Lower leg skin (tissue), 4 donors: ENCODE measurements around the gene WDR70. TPM values are rescaled to one million over a fixed set of nuclear protein-coding genes. Genes with fewer than 3 reads are reported as not detected.
"Not testable (repeated sequence)": the region's sequence is repeated elsewhere in the genome, so short reads cannot be mapped to it uniquely, and the experiment has no call there.

ENCODE experiments used
- DNase-seq, 2 donors: peaks; one replicate each; pipeline ENCODE4 v3.0.0-alpha.2; 2019; ENCODE audit warnings: low spot score in 2 of 2
- H3K4me3 ChIP-seq: fragments of 200-600 bp; sonication (generic); 2 replicates; pipeline ENCODE4 v1.5.1; 2017; ENCODE audit warnings: mild to moderate bottlenecking, low read depth; ENCODE audit not compliant: poor library complexity, severe bottlenecking
- POLR2A ChIP-seq, 2 donors: fragments of 450-650 bp; IDR thresholded peaks; one replicate each; pipeline ENCODE4 v1.6.1; 2016 to 2017; ENCODE audit warnings: antibody characterized with exemption in 2 of 2, mild to moderate bottlenecking in 1 of 2, moderate library complexity in 1 of 2
- WGBS, 2 donors: methylation state at CpG; one replicate each; pipeline ENCODE4 v1.1.5; 2018; 5-methylcytosine and 5-hydroxymethylcytosine counted together
- intact Hi-C: fragments of 100-400 bp; cut with DNase I; formaldehyde crosslinking; loops from one replicate; pipeline ENCODE4 v1.15.0; 2023; ENCODE audit warnings: low total_unique reads
- total RNA-seq, 4 donors: library from RNA; depleted of rRNA; stranded (reverse); fragments of >200 nt; gene quantifications; one replicate each; pipeline ENCODE4 v1.1.0, GENCODE V29; 2016
- TF ChIP-seq, protein P1 (sequence below), 3 donors: fragments of 450-650 bp; IDR thresholded peaks; one replicate each; pipeline ENCODE4 v1.5.1; 2016; ENCODE audit warnings: antibody characterized with exemption in 3 of 3, mild to moderate bottlenecking in 3 of 3, moderate library complexity in 2 of 3

Gene WDR70
- total RNA-seq, 4 donors from 2014 or later = 19.1 to 25.5 (median 23.7) TPM

- no peak overlapping the region for H3K4me3 ChIP-seq
- no peak for DNase-seq
- 86 to 87% methylated on average over 3 of the region's 3 CpGs for WGBS, 2 donors
- intact Hi-C loops = no loop called here
- TF ChIP-seq, protein P1, sequence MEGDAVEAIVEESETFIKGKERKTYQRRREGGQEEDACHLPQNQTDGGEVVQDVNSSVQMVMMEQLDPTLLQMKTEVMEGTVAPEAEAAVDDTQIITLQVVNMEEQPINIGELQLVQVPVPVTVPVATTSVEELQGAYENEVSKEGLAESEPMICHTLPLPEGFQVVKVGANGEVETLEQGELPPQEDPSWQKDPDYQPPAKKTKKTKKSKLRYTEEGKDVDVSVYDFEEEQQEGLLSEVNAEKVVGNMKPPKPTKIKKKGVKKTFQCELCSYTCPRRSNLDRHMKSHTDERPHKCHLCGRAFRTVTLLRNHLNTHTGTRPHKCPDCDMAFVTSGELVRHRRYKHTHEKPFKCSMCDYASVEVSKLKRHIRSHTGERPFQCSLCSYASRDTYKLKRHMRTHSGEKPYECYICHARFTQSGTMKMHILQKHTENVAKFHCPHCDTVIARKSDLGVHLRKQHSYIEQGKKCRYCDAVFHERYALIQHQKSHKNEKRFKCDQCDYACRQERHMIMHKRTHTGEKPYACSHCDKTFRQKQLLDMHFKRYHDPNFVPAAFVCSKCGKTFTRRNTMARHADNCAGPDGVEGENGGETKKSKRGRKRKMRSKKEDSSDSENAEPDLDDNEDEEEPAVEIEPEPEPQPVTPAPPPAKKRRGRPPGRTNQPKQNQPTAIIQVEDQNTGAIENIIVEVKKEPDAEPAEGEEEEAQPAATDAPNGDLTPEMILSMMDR (IDR thresholded peaks at IDR 0.05) = no peak
- no peak for TF ChIP-seq POLR2A (IDR thresholded peaks at IDR 0.05)
These were observed 12.5 kb downstream of the WDR70 start for GRCh38 chr5:37391591-37391990.

DNA sequence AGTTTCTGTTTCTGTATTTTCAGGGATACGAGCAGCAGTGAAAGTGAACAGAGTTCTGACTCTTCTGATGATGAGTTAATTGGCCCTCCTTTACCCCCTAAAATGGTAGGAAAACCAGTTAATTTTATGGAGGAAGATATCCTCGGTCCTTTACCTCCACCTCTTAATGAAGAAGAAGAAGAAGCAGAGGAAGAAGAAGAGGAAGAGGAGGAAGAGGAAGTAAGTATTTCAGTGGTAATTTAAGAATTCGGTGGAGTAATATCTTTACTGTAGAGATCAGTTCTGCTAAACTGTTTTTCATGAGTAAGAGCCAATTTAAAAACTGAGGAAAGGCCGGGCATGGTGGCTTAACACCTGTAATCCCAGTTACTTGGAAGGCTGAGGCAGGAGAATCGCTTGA lies 17.2 kb downstream of the WDR70 start:
- no peak for DNase-seq
- no peak overlapping the region for H3K4me3 ChIP-seq
- TF ChIP-seq, protein P1 (IDR thresholded peaks at IDR 0.05) = no peak
- no peak for TF ChIP-seq POLR2A (IDR thresholded peaks at IDR 0.05)
- WGBS, 2 donors = 85 to 86% methylated on average over 5 of the region's 5 CpGs
- intact Hi-C loops = no loop called here

DNA sequence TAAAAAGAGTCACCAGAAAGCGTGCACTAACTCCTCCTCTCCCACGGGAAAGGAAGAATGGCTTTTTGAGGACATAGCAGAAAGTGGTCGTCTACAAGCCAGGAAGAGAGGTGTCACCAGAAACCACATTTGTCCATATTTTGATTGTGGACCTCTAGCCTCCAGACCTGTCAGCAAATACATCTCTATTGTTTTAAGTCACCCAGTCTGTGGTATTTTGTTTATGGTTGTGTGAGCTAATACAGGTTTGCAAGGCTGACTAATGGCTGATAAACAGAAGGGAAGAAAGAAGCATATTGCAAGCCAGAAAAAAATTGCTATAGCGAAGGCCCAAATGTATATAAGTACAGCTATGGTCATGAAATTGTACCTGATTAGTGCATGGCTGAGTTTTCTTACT lies 21.4 kb downstream of the WDR70 start:
- TF ChIP-seq, protein P1 (IDR thresholded peaks at IDR 0.05) = no peak
- no peak for TF ChIP-seq POLR2A (IDR thresholded peaks at IDR 0.05)
- 85 to 89% methylated on average over 4 of the region's 4 CpGs for WGBS, 2 donors
- intact Hi-C loops = no loop called here
- H3K4me3 ChIP-seq = no peak overlapping the region
- DNase-seq = no peak

DNA sequence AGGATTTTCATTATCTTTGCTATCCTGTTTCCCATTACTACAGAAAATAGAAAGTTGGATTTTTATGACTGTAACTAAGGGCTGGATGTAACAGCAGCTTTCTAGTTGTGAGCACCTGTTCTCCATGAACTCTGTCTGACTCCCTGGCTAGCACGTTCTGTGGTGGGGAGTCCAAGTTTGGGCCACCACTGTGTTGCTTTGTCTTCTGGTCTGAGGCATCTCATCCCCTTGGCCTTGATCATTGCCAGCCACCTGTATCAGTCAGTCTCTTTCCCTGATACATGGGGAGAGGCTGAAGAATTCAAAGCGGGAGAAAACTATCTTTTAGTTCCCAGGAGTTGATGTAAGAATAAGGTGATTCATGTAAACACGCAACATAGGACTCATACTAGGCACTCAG lies 33.4 kb downstream of the WDR70 start:
- TF ChIP-seq, protein P1 (IDR thresholded peaks at IDR 0.05) = no peak
- no peak for TF ChIP-seq POLR2A (IDR thresholded peaks at IDR 0.05)
- DNase-seq = no peak
- H3K4me3 ChIP-seq = no peak overlapping the region
- intact Hi-C loops = loop anchor here (5.0 kb wide), 1 partner anchor 780 kb away; no protein-coding TSS in a partner anchor
- WGBS, 2 donors = 89 to 92% methylated on average over 3 of the region's 3 CpGs

DNA sequence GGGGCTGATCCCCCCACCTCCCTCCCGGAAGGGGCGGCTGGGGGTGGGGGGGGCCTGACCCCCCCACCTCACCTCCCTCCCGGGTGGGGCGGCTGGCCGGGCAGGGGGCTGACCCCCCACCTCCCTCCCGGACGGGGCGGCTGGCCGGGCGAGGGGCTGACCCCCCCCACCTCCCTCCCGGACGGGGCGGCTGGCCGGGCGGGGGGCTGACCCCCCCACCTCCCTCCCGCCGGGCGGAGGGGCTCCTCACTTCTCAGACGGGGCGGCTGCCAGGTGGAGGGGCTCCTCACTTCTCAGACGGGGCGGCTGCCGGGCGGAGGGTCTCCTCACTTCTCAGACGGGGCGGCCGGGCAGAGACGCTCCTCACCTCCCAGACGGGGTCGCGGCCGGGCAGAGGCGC lies 36.3 kb downstream of the WDR70 start:
- WGBS, 2 donors = no CpG with 5 or more reads among the region's 33 CpGs
- H3K4me3 ChIP-seq, DNase-seq, intact Hi-C loops: not testable (repeated sequence)

- TF ChIP-seq, protein P1 (IDR thresholded peaks at IDR 0.05) = no peak
- TF ChIP-seq POLR2A (IDR thresholded peaks at IDR 0.05) = no peak
- 89 to 94% methylated on average over 9 of the region's 9 CpGs for WGBS, 2 donors
- intact Hi-C loops = no loop called here
- H3K4me3 ChIP-seq = no peak overlapping the region
- DNase-seq = no peak
These were observed 38.2 kb downstream of the WDR70 start for GRCh38 chr5:37417347-37417746.
